ENCODE results near the gene KLK4.

Gene KLK4

DNA sequence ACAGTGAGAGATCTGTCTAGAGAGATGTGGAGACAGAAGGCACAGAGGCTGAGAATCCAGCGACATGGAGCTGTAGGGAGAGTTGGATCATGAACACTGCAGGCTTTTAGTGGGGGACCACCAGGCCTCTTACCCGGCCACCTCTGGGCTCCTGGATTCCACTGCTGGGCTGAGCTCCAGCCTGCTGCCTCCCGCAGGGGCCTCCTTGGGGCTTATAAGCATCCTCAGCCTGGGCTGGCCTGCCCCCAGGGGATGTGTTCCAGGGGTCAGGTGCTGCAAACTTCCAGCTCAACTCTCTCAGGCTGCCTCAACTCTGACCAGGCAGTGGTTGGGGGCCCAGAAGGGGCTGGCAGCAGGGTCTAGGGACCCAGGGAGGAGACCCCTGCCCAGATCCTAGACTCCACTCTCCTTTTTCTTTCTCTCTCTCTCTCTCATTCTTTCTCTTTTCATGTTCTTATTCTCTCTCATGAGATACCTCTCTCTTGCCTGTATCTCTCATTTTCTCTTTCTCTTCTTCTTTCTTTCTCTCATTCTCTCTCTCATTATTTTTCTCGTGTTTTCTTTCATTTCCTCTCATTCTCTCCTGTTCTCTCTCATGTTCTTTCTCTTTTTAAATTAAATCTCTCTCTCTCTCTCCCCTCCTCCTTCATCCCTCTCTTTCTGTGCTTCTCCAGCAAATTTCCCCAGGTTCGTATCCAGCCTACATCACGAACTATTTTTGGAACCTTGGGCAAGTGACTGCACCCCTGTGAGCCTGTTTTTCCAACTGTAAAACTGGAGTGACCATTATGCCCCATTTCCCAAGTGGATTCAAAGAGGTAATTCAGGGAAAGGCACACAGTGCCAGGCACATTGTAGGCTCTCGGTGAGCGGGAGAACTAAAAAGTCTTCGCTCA lies at the start of gene KLK4:
Gene KLK4 (minus strand): TSS at position 190 of the 896 bp plus-strand sequence. CDS start 657 bp downstream, outside the sequence.
- H3K4me3 ChIP-seq (ENCODE audit: low read length): no peak within 1 kb of the TSS
- DNase-seq (ENCODE audit: low read depth): no peak
- TF ChIP-seq, protein P1, sequence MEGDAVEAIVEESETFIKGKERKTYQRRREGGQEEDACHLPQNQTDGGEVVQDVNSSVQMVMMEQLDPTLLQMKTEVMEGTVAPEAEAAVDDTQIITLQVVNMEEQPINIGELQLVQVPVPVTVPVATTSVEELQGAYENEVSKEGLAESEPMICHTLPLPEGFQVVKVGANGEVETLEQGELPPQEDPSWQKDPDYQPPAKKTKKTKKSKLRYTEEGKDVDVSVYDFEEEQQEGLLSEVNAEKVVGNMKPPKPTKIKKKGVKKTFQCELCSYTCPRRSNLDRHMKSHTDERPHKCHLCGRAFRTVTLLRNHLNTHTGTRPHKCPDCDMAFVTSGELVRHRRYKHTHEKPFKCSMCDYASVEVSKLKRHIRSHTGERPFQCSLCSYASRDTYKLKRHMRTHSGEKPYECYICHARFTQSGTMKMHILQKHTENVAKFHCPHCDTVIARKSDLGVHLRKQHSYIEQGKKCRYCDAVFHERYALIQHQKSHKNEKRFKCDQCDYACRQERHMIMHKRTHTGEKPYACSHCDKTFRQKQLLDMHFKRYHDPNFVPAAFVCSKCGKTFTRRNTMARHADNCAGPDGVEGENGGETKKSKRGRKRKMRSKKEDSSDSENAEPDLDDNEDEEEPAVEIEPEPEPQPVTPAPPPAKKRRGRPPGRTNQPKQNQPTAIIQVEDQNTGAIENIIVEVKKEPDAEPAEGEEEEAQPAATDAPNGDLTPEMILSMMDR (conservative IDR thresholded peaks at IDR 0.05; ENCODE audit: low read depth, low read length): no peak

DNA sequence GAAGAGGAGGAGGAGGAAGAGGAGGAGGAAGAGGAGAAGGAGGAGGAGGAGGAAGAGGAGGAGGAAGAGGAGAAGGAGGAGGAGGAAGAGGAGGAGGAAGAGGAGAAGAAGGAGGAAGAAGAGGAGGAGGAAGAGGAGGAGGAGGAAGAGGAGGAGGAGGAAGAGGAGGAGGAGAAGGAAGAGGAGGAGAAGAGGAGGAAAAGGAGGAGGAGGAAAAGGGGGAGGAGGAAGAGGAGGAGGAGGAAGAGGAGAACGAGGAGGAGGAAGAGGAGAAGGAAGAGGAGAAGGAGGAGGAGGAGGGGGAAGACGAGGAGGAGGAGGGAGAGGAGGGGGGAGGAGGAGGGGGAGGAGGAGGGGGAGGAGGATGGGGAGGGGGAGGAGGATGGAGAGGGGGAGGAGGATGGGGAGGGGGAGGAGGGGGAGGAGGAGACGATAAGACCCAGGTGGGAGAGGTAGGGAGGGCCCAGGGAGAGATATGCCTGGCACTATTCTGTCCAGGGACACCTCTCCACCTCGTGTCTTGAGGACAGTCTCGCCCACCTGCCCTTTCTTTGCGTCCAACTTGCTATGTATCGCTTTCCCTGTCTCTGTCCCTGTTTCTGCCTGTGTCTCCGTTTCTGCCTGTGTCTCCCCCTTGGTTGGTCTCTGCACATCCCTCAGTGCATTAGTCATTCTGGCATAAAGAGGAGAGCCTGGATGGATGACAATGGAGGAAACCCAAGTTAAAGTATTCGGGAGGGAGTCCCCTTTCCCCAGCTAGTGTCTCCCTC lies 48.7 kb upstream of the KLK4 start:
- TF ChIP-seq, protein P1 (conservative IDR thresholded peaks at IDR 0.05; ENCODE audit: low read depth, low read length): no peak
- no peak for DNase-seq (ENCODE audit: low read depth)
- H3K4me3 ChIP-seq (ENCODE audit: low read length): no peak overlapping the region

- DNase-seq (ENCODE audit: low read depth): no peak
- TF ChIP-seq, protein P1 (conservative IDR thresholded peaks at IDR 0.05; ENCODE audit: low read depth, low read length): no peak
- no peak overlapping the region for H3K4me3 ChIP-seq (ENCODE audit: low read length)
These were observed 46.4 kb upstream of the KLK4 start for GRCh38 chr19:50957587-50957986.

DNA sequence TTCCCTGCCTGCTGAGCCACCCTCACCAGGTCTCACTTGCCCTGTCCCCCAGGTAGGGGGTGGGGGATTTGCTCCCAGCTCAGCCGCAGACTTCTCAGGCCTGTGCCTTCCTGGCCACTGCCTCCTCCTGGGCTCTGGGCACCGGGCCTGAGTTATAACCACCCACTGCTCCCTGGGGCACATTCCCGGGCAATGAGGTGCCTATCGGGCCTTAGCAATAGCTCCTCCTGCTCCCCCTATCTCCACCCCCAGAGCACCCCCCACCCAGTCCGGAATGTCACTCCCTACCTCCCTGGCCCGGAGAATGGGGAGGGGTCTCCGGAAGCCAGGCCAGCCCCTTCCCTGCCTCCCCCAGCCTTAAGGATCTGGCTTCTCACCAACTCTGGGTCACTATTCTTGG lies 41.7 kb upstream of the KLK4 start, which contains the start of gene KLK5:
Gene KLK5 (minus strand): TSS at position 129 of the 400 bp plus-strand sequence. CDS start 381 bp downstream, outside the sequence.
- H3K4me3 ChIP-seq (ENCODE audit: low read length): no peak within 1 kb of the TSS
- TF ChIP-seq, protein P1 (conservative IDR thresholded peaks at IDR 0.05; ENCODE audit: low read depth, low read length): no peak
- DNase-seq (ENCODE audit: low read depth): no peak

- DNase-seq (ENCODE audit: low read depth): no peak
- TF ChIP-seq, protein P1 (conservative IDR thresholded peaks at IDR 0.05; ENCODE audit: low read depth, low read length): no peak
- H3K4me3 ChIP-seq (ENCODE audit: low read length): no peak overlapping the region
These were observed 38.7 kb upstream of the KLK4 start for GRCh38 chr19:50949861-50950260.

DNA sequence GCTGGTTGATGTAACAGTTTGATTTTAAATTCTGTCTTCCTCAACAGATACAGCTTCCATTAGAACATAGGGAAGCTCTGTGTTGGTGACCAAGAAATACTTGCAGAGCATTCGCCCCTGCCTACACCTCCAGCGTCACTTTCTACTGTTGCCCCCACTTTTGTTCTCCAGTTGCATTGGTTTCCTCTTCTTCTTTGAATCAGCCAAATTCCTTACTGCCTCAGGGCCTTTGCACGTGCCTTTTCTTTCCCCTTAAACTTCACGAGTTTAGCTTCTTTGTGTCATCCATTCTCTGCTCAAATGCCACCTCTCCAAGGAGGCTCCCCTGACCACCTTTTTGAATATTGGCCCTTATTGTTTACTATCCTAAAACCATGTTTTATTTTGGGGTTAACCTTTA lies 35.9 kb upstream of the KLK4 start:
- no peak for DNase-seq (ENCODE audit: low read depth)
- H3K4me3 ChIP-seq (ENCODE audit: low read length): no peak overlapping the region
- TF ChIP-seq, protein P1 (conservative IDR thresholded peaks at IDR 0.05; ENCODE audit: low read depth, low read length): no peak
